ENCODE results near the gene CD80.
A peak's percentile ranks its signal among the peaks of the same experiment; 100 is the strongest.
"Not testable (repeated sequence)": the region's sequence is repeated elsewhere in the genome, so short reads cannot be mapped to it uniquely, and the experiment has no call there.

Gene CD80

DNA sequence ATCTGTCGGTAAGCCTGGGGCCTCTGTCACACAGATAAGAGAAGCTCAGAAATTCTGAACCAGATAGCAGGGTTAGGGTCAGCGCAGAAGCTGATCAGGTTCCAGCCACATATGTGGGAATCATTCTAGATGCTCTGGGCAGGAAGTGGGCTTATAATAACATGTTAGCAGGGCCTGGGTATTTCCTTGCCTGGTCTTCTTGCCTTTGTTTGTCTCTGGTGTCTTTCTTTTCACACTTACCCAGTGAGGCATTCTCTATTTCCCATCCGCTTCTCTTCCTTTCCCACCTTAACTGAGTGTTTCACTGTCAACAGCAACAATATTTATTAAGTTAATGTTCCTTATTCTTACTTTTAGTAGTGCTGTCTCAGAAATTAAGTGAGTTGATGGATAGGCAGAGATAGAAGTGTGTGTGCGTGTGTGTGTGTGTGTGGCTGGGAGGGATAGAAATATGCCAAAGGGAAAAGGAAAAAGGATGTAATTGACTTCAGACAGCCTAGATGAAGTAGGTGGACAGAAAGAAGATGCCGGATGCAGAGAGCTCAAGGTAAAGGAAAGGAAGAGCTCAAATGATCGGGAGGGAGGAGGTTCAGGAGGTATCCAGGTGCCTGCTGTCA is 40.3 kb upstream of the CD80 start:
- in situ Hi-C loops (cut with MboI; ENCODE audit: low pct_unique_long_range_greater_than_20kb, low sequenced_read_pairs, unreplicated experiment) = no loop called here
- no peak for TF ChIP-seq CTCF (IDR thresholded peaks at IDR 0.05; ENCODE audit: extremely low read depth, insufficient read depth, missing control alignments)
- DNase-seq (ENCODE audit: low spot score) = no peak

DNA sequence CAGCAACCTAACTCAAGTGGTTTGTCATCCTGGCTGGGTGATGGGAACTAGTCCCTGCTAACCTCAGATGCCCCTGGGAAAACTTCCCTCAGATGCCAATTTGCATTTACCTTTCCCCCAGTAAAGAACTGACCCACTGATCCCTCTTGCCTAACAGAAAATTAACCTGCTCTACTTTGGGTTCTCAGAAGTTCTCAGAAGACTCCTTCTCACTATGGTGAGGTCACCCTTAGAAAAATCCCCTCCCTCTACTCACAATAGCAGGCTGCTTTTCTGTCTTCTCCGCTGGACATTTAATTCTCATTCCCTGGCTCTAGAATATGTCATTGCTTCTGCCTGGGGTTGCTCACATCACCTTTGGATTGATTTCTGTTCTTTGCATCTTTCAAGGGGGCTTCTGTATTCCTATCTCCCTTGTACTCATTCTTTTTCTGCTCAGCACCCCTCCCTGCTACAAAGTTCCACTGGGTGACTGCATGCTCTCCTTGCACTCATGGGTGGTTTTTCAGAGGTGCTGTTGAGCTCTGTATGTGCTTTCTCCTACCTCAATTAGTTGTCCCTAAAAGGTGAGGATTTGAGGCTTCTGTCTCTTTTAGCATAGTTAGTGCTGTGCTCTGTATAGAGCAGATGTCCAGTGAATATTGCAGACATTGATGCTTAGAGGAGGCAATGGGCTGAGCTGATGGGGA is 39.1 kb upstream of the CD80 start:
- no peak for TF ChIP-seq CTCF (IDR thresholded peaks at IDR 0.05; ENCODE audit: extremely low read depth, insufficient read depth, missing control alignments)
- in situ Hi-C loops (cut with MboI; ENCODE audit: low pct_unique_long_range_greater_than_20kb, low sequenced_read_pairs, unreplicated experiment) = no loop called here
- DNase-seq (ENCODE audit: low spot score) = peak; percentile 54

DNA sequence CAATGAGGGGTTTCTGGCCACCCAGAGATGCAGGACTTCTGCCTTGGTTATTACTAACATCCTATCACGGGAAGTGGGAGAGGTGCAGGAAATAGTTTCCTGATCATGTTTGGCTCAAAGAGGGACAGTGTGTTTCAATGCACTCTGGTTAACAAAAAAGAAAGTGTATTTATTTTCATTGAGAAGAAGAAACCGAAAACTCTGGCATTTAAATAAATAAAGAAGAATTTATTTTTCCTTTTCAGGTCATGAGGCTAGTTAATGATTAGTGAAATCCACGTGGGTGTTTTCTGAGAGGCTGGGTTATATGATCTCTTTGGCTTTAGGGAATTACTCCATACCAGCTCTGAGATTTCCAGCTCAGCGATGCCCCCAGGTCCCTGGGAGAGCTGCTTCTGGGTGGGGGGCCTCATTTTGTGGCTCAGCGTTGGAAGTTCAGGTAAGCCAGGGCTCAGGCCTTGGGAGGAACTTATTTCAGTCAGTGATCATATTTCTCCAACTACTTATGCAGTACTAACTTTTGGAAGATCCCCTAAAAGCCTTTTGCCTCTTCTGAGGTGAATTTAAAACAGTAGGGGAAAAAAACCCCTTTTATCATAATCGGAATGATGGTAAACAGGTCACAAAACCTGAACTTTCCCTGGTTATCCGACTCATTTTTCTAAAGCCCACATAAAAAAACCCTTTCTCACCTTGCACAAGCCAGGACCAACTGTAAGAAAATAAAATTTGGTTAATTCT is 38.3 kb upstream of the CD80 start, which contains the start of gene PLA1A:
Gene PLA1A (plus strand): TSS at position 338 of the 741 bp plus-strand sequence. CDS start 29 bp downstream, at position 367.
- in situ Hi-C loops (cut with MboI; ENCODE audit: low pct_unique_long_range_greater_than_20kb, low sequenced_read_pairs, unreplicated experiment) = no loop called here
- no peak for TF ChIP-seq CTCF (IDR thresholded peaks at IDR 0.05; ENCODE audit: extremely low read depth, insufficient read depth, missing control alignments)
- DNase-seq (ENCODE audit: low spot score) = no peak

DNA sequence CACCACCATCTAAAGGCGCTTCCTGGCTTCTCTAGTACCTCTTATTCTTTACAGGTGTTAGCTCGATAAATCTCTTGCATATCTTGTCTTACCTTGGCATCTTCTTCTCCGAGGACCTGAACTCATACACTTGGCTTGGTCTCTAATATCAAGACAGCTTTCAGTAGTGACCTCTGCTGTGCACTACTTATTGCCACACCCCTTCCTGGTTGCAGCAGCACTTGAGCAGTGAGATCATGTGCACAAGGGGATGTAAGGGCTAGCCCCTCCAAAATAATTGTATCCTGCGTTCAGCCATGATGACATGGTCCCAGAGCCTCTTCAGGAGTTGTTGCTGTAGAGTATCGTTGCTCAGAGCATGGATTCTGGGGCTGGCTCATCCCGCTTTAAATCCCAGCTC is 37.0 kb upstream of the CD80 start:
- TF ChIP-seq CTCF (IDR thresholded peaks at IDR 0.05; ENCODE audit: extremely low read depth, insufficient read depth, missing control alignments) = no peak
- in situ Hi-C loops (cut with MboI; ENCODE audit: low pct_unique_long_range_greater_than_20kb, low sequenced_read_pairs, unreplicated experiment) = no loop called here
- DNase-seq (ENCODE audit: low spot score) = no peak

GRCh38 chr3:119595639-119596334 is 36.4 kb upstream of the CD80 start:
- in situ Hi-C loops (cut with MboI; ENCODE audit: low pct_unique_long_range_greater_than_20kb, low sequenced_read_pairs, unreplicated experiment) = no loop called here
- TF ChIP-seq CTCF (IDR thresholded peaks at IDR 0.05; ENCODE audit: extremely low read depth, insufficient read depth, missing control alignments) = no peak
- DNase-seq (ENCODE audit: low spot score) = no peak

- DNase-seq (ENCODE audit: low spot score); in situ Hi-C loops (cut with MboI; ENCODE audit: low pct_unique_long_range_greater_than_20kb, low sequenced_read_pairs, unreplicated experiment): not testable (repeated sequence)
These were observed 35.5 kb upstream of the CD80 start for GRCh38 chr3:119594929-119595328.
